SK-N-SH treated with all-trans-retinoic acid at 6 μM for 48 hours (cell line): Measurements from ENCODE around the gene RPS6KC1.

Experiments
- ARNTL ChIP-seq: fragments of 450-650 bp; formaldehyde crosslinking; IDR thresholded peaks from 2 replicates; pipeline ENCODE4 v1.5.0; 2020; ENCODE audit warnings: low read depth, mild to moderate bottlenecking, moderate library complexity, borderline replicate concordance
- BACH2 ChIP-seq: fragments of 250-450 bp; sonication (Bioruptor Pico); IDR thresholded peaks from 2 replicates; pipeline ENCODE4 v1.9.0; 2021; ENCODE audit warnings: mild to moderate bottlenecking, borderline replicate concordance
- CSDC2 ChIP-seq: fragments of 250-450 bp; sonication (Bioruptor Pico); IDR thresholded peaks from 2 replicates; pipeline ENCODE4 v1.5.0; 2020; ENCODE audit warnings: mild to moderate bottlenecking, moderate library complexity
- CSRNP3 ChIP-seq: fragments of 250-450 bp; sonication (Bioruptor Pico); IDR thresholded peaks from 2 replicates; pipeline ENCODE4 v1.5.1; 2021; ENCODE audit warnings: mild to moderate bottlenecking, moderate library complexity
- ISL1 ChIP-seq: fragments of 250-450 bp; sonication (Bioruptor Pico); IDR thresholded peaks from 2 replicates; pipeline ENCODE4 v2.1.2; 2022; ENCODE audit warnings: mild to moderate bottlenecking, moderate library complexity
- PATZ1 ChIP-seq: fragments of 250-450 bp; sonication (Bioruptor Pico); IDR thresholded peaks from 2 replicates; pipeline ENCODE4 v1.8.0; 2020; ENCODE audit warnings: mild to moderate bottlenecking, moderate library complexity, borderline replicate concordance
- POU6F1 ChIP-seq: fragments of 250-450 bp; sonication (Bioruptor Pico); IDR thresholded peaks from 2 replicates; pipeline ENCODE4 v1.8.0; 2021; ENCODE audit warnings: low read depth, mild to moderate bottlenecking, moderate library complexity, borderline replicate concordance
- RARB ChIP-seq: fragments of 250-450 bp; sonication (Bioruptor Pico); IDR thresholded peaks from 2 replicates; pipeline ENCODE4 v1.8.0; 2021; ENCODE audit warnings: mild to moderate bottlenecking, moderate library complexity
- ZFP3 ChIP-seq: fragments of 250-450 bp; sonication (Bioruptor Pico); IDR thresholded peaks from 2 replicates; pipeline ENCODE4 v1.5.0; 2020; ENCODE audit warnings: mild to moderate bottlenecking, moderate library complexity
- ZFP30 ChIP-seq: fragments of 450-650 bp; formaldehyde crosslinking; IDR thresholded peaks from 2 replicates; pipeline ENCODE4 v1.5.0; 2022; ENCODE audit warnings: mild to moderate bottlenecking, moderate library complexity
- TF ChIP-seq, protein P1 (sequence below): fragments of 250-450 bp; sonication (Bioruptor Pico); IDR thresholded peaks from 2 replicates; pipeline ENCODE4 v1.5.1; 2020; ENCODE audit warnings: low read depth, mild to moderate bottlenecking, moderate library complexity
- TF ChIP-seq, protein P2 (sequence below): fragments of 250-450 bp; sonication (Bioruptor Pico); IDR thresholded peaks from 2 replicates; pipeline ENCODE4 v1.5.0; 2020; ENCODE audit warnings: mild to moderate bottlenecking, moderate library complexity

DNA sequence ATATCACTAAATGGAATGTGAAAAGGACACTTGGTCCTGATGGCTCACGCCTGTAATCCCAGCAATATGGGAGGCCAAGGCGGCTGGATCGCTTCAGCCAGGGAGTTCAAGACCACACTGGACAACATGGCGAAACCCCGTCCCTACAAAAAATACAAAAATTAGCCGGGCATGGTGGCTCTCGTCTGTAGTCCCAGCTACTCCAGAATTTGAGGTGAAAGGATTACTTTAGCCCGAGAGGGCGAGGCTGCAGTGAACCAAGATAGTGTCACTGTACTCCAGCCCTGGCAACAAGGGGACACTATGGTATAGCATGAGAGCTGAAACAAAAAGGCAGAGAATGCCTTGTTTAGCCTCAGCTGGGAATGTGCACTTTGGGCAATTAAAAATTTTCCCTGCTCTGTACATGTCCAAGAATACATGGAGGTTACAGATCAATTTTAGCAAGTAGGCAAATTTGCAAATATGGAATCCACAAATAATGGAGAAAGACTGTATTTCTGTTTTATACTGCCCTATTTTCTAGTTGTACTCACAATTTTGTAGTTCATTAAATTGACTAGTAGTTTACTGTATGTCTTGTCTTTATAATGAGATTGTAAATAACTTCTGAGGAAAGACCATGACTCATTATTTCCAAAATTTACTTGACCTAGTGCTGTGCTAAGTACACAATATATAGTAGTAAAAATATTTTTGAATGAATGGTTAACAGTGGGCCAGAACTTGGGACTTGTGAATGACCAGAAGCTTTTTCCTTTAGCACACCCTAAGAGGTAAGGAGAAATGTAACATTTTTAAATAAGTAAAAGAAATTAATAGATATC is 33.4 kb upstream of the RPS6KC1 start:
- TF ChIP-seq ARNTL (CRISPR knock-in tag) (no peak), BACH2 (CRISPR knock-in tag) (no peak), RARB (no peak), CSRNP3 (CRISPR knock-in tag) (no peak), ZFP3 (no peak), ISL1 (no peak), CSDC2 (no peak), POU6F1 (CRISPR knock-in tag) (no peak), PATZ1 (CRISPR knock-in tag) (no peak), ZFP30 (no peak)
- TF ChIP-seq, protein P1, sequence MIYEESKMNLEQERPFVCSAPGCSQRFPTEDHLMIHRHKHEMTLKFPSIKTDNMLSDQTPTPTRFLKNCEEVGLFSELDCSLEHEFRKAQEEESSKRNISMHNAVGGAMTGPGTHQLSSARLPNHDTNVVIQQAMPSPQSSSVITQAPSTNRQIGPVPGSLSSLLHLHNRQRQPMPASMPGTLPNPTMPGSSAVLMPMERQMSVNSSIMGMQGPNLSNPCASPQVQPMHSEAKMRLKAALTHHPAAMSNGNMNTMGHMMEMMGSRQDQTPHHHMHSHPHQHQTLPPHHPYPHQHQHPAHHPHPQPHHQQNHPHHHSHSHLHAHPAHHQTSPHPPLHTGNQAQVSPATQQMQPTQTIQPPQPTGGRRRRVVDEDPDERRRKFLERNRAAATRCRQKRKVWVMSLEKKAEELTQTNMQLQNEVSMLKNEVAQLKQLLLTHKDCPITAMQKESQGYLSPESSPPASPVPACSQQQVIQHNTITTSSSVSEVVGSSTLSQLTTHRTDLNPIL (CRISPR knock-in tag) = no peak
- TF ChIP-seq, protein P2, sequence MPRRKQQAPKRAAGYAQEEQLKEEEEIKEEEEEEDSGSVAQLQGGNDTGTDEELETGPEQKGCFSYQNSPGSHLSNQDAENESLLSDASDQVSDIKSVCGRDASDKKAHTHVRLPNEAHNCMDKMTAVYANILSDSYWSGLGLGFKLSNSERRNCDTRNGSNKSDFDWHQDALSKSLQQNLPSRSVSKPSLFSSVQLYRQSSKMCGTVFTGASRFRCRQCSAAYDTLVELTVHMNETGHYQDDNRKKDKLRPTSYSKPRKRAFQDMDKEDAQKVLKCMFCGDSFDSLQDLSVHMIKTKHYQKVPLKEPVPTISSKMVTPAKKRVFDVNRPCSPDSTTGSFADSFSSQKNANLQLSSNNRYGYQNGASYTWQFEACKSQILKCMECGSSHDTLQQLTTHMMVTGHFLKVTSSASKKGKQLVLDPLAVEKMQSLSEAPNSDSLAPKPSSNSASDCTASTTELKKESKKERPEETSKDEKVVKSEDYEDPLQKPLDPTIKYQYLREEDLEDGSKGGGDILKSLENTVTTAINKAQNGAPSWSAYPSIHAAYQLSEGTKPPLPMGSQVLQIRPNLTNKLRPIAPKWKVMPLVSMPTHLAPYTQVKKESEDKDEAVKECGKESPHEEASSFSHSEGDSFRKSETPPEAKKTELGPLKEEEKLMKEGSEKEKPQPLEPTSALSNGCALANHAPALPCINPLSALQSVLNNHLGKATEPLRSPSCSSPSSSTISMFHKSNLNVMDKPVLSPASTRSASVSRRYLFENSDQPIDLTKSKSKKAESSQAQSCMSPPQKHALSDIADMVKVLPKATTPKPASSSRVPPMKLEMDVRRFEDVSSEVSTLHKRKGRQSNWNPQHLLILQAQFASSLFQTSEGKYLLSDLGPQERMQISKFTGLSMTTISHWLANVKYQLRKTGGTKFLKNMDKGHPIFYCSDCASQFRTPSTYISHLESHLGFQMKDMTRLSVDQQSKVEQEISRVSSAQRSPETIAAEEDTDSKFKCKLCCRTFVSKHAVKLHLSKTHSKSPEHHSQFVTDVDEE (CRISPR knock-in tag) = no peak
